ENCODE data around the gene ZFAND3. TPM values are rescaled to one million over a fixed set of nuclear protein-coding genes. Genes with fewer than 3 reads are reported as not detected.

ZFAND3 gene
- total and polyA plus RNA-seq, 7 donors = 48.5 to 166 (median 141) TPM

DNA sequence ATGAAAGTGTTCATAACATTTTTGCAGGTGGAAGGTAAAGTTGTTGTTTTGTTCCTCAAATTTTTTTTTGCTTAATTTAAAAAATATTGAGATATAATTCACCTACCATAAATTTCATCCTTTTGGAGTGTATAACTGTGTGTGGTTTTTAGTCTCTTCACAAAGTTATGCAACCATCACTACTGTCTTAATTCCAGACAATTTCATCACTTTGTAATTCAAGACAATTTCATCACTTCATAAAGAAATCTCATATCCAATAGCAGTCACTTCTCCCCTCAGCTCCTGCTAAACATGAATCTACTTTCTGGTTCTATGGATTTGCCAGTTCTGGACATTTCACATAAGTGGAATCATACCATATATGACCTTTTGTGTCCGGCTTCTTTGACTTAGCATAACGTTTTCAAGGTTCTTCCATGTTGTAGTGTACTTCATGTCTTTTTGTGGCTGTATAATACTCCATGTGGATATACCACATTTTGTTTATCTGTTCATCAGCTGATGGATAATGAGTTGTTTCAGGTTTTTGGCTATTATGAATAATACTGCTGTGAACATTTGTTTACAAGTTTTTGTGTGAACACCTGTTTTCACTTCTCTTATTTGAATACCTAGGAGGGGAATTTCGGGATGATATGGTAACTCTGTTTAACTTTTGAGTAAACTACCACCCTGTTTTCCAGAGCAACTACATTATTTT lies 18.8 kb downstream of the ZFAND3 start:
- intact Hi-C loops (cut with DNase I) = no loop called here
- no peak overlapping the region for H3K27ac ChIP-seq
- peak; percentile 66 to 87 (median 80) for ATAC-seq
- peaks cover 16% of the 10 kb centered on the region for H3K4me1 ChIP-seq
- no peaks in the 10 kb centered on the region for H3K9me3 ChIP-seq
- no peak overlapping the region for H3K4me3 ChIP-seq
- WGBS, 3 donors = 84 to 95% (median 87%) methylated on average over 3 of the region's 3 CpGs
- DNase-seq = no peak
- H3K27me3 ChIP-seq (ENCODE audit: insufficient read depth in 3 of 3, low read length in 2 of 3) = no peaks in the 10 kb centered on the region
- H3K36me3 ChIP-seq (ENCODE audit: insufficient read depth in 1 of 2, low read depth in 1 of 2) = no peaks in the 10 kb centered on the region
- TF ChIP-seq, protein P1, sequence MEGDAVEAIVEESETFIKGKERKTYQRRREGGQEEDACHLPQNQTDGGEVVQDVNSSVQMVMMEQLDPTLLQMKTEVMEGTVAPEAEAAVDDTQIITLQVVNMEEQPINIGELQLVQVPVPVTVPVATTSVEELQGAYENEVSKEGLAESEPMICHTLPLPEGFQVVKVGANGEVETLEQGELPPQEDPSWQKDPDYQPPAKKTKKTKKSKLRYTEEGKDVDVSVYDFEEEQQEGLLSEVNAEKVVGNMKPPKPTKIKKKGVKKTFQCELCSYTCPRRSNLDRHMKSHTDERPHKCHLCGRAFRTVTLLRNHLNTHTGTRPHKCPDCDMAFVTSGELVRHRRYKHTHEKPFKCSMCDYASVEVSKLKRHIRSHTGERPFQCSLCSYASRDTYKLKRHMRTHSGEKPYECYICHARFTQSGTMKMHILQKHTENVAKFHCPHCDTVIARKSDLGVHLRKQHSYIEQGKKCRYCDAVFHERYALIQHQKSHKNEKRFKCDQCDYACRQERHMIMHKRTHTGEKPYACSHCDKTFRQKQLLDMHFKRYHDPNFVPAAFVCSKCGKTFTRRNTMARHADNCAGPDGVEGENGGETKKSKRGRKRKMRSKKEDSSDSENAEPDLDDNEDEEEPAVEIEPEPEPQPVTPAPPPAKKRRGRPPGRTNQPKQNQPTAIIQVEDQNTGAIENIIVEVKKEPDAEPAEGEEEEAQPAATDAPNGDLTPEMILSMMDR (IDR thresholded peaks at IDR 0.05) = no peak

DNA sequence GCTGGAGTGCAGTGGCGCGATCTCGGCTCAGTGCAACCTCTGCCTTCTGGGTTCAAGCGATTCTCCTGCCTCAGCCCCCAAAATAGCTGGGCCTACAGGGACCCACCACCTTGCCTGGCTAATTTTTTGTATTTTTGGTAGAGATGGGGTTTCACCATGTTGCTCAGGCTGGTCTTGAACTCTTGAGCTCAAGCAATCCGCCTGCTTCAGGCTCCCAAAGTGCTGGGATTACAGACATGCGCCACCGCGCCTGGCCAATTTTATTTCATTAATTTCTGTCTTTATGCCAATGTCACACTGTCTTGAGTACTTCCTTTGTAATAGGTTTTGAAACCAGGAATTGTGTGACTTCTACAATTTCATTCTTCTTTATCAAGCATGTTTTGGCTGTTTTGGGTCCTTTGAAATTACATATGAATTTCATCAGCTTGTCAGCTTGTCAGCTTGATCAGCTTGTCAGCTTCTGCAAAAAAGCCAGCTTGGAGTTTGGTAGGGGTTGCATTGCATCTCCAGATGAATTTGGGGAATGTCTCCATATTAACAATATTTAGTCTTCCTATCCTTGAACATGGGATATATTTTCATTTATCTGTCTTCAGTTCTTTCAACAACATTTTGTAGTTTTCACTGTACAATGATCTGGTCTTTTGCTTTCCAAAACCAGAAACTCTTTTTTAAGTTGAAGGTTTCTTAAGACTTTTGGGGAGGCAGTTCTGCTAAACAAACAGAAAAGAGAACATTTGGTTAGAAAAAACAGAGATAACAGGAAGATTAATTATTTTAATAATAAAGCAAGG lies 20.8 kb downstream of the ZFAND3 start:
- DNase-seq (no peak), ATAC-seq (no peak)
- Histone ChIP-seq H3K36me3 (ENCODE audit: insufficient read depth in 1 of 2, low read depth in 1 of 2) (no peaks in the 10 kb centered on the region), H3K4me1 (peaks cover 20% of the 10 kb centered on the region), H3K4me3 (no peak overlapping the region), H3K27ac (no peak overlapping the region), H3K27me3 (ENCODE audit: insufficient read depth in 3 of 3, low read length in 2 of 3) (no peaks in the 10 kb centered on the region), H3K9me3 (no peaks in the 10 kb centered on the region)
- WGBS, 3 donors = 93 to 97% (median 93%) methylated on average over 8 of the region's 8 CpGs
- intact Hi-C loops (cut with DNase I) = loop anchor here in 1 of 2 donors (1.0 kb wide), 1 partner anchor 8 kb away; no protein-coding TSS in a partner anchor
- TF ChIP-seq, protein P1 (IDR thresholded peaks at IDR 0.05) = no peak

DNA sequence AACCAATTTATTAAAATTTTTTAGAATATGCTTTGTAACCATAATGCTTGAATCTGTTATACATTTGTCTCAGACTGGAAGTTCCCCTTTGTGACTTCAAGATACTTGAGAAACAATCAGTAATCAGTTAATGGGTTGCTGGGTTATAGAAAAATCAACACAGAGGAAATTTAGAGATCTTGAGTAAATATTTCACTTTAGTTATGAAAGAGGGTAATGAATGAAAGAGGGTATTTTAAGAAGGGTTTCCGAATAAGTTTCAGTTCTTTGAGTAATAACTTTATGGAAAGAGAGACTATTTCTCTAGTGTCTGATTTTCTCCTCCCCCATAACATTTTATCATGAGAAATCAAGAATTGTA lies 21.4 kb downstream of the ZFAND3 start:
- H3K36me3 ChIP-seq (ENCODE audit: insufficient read depth in 1 of 2, low read depth in 1 of 2) = no peaks in the 10 kb centered on the region
- DNase-seq = no peak
- no peak overlapping the region for H3K27ac ChIP-seq
- peaks cover 26% of the 10 kb centered on the region for H3K4me1 ChIP-seq
- H3K27me3 ChIP-seq (ENCODE audit: insufficient read depth in 3 of 3, low read length in 2 of 3) = no peaks in the 10 kb centered on the region
- TF ChIP-seq, protein P1 (IDR thresholded peaks at IDR 0.05) = no peak
- intact Hi-C loops (cut with DNase I) = loop anchor here in 1 of 2 donors (1.0 kb wide), 1 partner anchor 7 kb away; no protein-coding TSS in a partner anchor
- WGBS, 3 donors = 87 to 96% (median 96%) methylated on average over 1 of the region's 1 CpG
- no peaks in the 10 kb centered on the region for H3K9me3 ChIP-seq
- H3K4me3 ChIP-seq = no peak overlapping the region
- ATAC-seq = no peak

DNA sequence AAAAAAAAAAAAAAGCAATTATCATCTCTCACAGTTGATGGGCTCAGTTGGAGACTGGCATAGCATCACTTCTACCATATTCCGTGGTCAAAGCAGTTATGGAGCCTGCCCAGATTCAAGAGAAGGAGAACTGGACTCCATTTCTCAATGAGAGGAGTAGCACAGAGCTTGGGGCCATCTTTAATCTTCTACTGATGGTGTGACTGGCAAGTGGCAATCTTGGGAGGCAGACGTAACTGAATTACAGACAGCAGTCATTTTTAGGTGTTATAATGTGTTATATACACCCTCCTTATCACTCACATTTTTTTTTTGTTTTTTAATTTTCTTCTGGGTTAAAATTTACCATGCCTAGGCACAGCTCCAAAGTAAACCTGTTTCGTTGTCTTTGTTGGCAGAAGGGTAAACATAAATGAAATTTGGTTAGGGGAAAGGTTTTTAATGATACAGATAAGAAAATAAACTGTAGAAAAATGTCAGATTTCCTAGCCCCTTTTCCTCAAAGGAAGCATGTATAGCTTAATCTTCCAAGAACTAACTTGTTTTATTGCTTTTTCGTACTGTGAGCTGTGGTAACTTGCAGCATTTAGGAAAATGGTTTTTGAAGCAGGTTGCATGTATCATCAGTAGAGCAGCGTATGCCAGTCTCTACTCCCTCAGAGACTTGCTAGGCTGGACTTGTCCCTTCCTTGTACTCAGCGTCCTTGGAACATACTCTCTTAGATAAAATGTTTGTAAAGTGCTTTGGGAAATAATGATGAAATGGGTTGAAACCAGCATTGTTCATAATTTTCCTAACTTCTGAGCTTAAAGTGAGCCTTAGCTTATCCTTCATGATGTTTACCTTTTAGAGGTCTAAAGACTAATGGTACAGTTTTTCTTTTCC lies 25.7 kb downstream of the ZFAND3 start:
- DNase-seq = no peak
- 77 to 87% (median 81%) methylated on average over 6 of the region's 6 CpGs for WGBS, 3 donors
- no peaks in the 10 kb centered on the region for H3K27me3 ChIP-seq (ENCODE audit: insufficient read depth in 3 of 3, low read length in 2 of 3)
- TF ChIP-seq, protein P1 (IDR thresholded peaks at IDR 0.05) = no peak
- no peak overlapping the region for H3K27ac ChIP-seq
- intact Hi-C loops (cut with DNase I) = no loop called here
- no peak overlapping the region for H3K4me3 ChIP-seq
- ATAC-seq = peak in 1 of 4 donors; percentile 48
- H3K9me3 ChIP-seq = no peaks in the 10 kb centered on the region
- peaks cover 41% of the 10 kb centered on the region for H3K4me1 ChIP-seq
- H3K36me3 ChIP-seq (ENCODE audit: insufficient read depth in 1 of 2, low read depth in 1 of 2) = no peaks in the 10 kb centered on the region
